ENCODE data around the gene CHN2.

GRCh38 chr7:29463504-29464158 is 269.1 kb downstream of the CHN2 start:
- TF ChIP-seq, protein P1, sequence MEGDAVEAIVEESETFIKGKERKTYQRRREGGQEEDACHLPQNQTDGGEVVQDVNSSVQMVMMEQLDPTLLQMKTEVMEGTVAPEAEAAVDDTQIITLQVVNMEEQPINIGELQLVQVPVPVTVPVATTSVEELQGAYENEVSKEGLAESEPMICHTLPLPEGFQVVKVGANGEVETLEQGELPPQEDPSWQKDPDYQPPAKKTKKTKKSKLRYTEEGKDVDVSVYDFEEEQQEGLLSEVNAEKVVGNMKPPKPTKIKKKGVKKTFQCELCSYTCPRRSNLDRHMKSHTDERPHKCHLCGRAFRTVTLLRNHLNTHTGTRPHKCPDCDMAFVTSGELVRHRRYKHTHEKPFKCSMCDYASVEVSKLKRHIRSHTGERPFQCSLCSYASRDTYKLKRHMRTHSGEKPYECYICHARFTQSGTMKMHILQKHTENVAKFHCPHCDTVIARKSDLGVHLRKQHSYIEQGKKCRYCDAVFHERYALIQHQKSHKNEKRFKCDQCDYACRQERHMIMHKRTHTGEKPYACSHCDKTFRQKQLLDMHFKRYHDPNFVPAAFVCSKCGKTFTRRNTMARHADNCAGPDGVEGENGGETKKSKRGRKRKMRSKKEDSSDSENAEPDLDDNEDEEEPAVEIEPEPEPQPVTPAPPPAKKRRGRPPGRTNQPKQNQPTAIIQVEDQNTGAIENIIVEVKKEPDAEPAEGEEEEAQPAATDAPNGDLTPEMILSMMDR (IDR thresholded peaks at IDR 0.05; ENCODE audit: insufficient read depth, low read length, poor library complexity, severe bottlenecking) = no peak
- no peak for TF ChIP-seq EZH2phosphoT487 (conservative IDR thresholded peaks at IDR 0.05; ENCODE audit: low read length)
